Ishikawa (cell line): ENCODE measurements around the gene PRRC2B.

Experiments
- CREB1 ChIP-seq: IDR thresholded peaks from 2 replicates; pipeline ENCODE4 v1.6.1; 2012; ENCODE audit warnings: low read depth
- EP300 ChIP-seq: IDR thresholded peaks from 2 replicates; pipeline ENCODE4 v1.6.1; 2012; ENCODE audit warnings: borderline replicate concordance
- FOXM1 ChIP-seq: IDR thresholded peaks from 2 replicates; pipeline ENCODE4 v1.6.1; 2012; ENCODE audit warnings: low read depth, borderline replicate concordance
- NFIC ChIP-seq: IDR thresholded peaks from 2 replicates; pipeline ENCODE4 v1.6.1; 2012
- YY1 ChIP-seq: IDR thresholded peaks from 2 replicates; pipeline ENCODE4 v1.6.1; 2012; ENCODE audit warnings: low read depth
- ZBTB7A ChIP-seq: IDR thresholded peaks from 2 replicates; pipeline ENCODE4 v1.6.1; 2012; ENCODE audit warnings: low read depth
- TF ChIP-seq, protein P1 (sequence below): IDR thresholded peaks from 2 replicates; pipeline ENCODE4 v1.6.1; 2012

GRCh38 chr9:131409458-131409992 is 15.6 kb downstream of the PRRC2B start:
- TF ChIP-seq EP300 (no peak), NFIC (no peak), ZBTB7A (no peak), CREB1 (no peak), YY1 (no peak), FOXM1 (no peak)
- TF ChIP-seq, protein P1, sequence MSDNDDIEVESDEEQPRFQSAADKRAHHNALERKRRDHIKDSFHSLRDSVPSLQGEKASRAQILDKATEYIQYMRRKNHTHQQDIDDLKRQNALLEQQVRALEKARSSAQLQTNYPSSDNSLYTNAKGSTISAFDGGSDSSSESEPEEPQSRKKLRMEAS, result no peak
